CD14-positive monocyte (primary cell): ENCODE measurements around the gene NEUROD2. TPM values are rescaled to one million over a fixed set of nuclear protein-coding genes. Genes with fewer than 3 reads are reported as not detected.

Experiments
- DNase-seq, 3 donors: peaks; one replicate each; pipeline ENCODE4 v3.0.0-alpha.2; 2011 to 2022
- H2AFZ ChIP-seq: 2 replicates; pipeline ENCODE4 v1.6.0; 2012; ENCODE audit warnings: mild to moderate bottlenecking, low read depth, low read length, inconsistent platforms; ENCODE audit not compliant: insufficient read depth, poor library complexity, severe bottlenecking
- H3K27ac ChIP-seq, 2 donors: 1 replicate in 1 of 2; 2 replicates in 1 of 2; pipeline ENCODE4 v1.5.1; 2012 to 2013; ENCODE audit warnings: low read length in 2 of 2, control low read depth in 1 of 2, inconsistent platforms in 1 of 2, low read depth in 1 of 2, mild to moderate bottlenecking in 1 of 2
- H3K27me3 ChIP-seq, 2 donors: one replicate each; pipeline versions ENCODE4 v1.6.0 to v1.6.1; 2011 to 2013; ENCODE audit warnings: low read length in 2 of 2; ENCODE audit not compliant: control insufficient read depth in 2 of 2, insufficient read depth in 2 of 2
- H3K36me3 ChIP-seq, 2 donors: replicated peaks in 1 of 2; 1 replicate in 1 of 2; 2 replicates in 1 of 2; pipeline versions ENCODE4 v1.5.1 to v1.6.1; 2012 to 2013; ENCODE audit warnings: low read length in 2 of 2, control low read depth in 1 of 2, inconsistent platforms in 1 of 2, mild to moderate bottlenecking in 1 of 2; ENCODE audit not compliant: insufficient read depth in 2 of 2, control insufficient read depth in 1 of 2
- H3K4me1 ChIP-seq, 2 donors: 1 replicate in 1 of 2; 2 replicates in 1 of 2; pipeline versions ENCODE4 v1.5.1 to v1.6.1; 2012 to 2013; ENCODE audit warnings: low read length in 2 of 2, control low read depth in 1 of 2, inconsistent platforms in 1 of 2, mild to moderate bottlenecking in 1 of 2, moderate library complexity in 1 of 2; ENCODE audit not compliant: insufficient read depth in 2 of 2, control insufficient read depth in 1 of 2
- H3K4me2 ChIP-seq: replicated peaks from 2 replicates; pipeline ENCODE3; 2012; ENCODE audit warnings: low read length, moderate library complexity, mild to moderate bottlenecking; ENCODE audit not compliant: poor library complexity, severe bottlenecking; ENCODE audit errors: extremely low read depth
- H3K4me3 ChIP-seq, 3 experiments: fragments of 200-600 bp in 1 of 3; sonication (generic) in 1 of 3; replicated peaks in 1 of 3; 1 replicate in 2 of 3; 2 replicates in 1 of 3; pipeline ENCODE4 v1.5.1; 2011 to 2013; ENCODE audit warnings: low read length in 3 of 3, mild to moderate bottlenecking in 3 of 3, control low read depth in 2 of 3, low read depth in 2 of 3, inconsistent platforms in 1 of 3, moderate library complexity in 1 of 3
- H3K79me2 ChIP-seq: 2 replicates; pipeline ENCODE4 v1.6.0; 2012; ENCODE audit warnings: mild to moderate bottlenecking, control low read depth, inconsistent platforms, low read length, moderate library complexity; ENCODE audit not compliant: insufficient read depth
- H3K9ac ChIP-seq: 2 replicates; pipeline ENCODE4 v1.6.0; 2017; ENCODE audit warnings: low read length, mild to moderate bottlenecking; ENCODE audit not compliant: insufficient read depth, poor library complexity, severe bottlenecking
- H3K9me3 ChIP-seq, 2 donors: replicated peaks in 1 of 2; 1 replicate in 1 of 2; 2 replicates in 1 of 2; pipeline versions ENCODE4 v1.5.1 to v1.6.1; 2012 to 2013; ENCODE audit warnings: low read length in 2 of 2, control low read depth in 1 of 2; ENCODE audit not compliant: control insufficient read depth in 1 of 2, insufficient read depth in 1 of 2
- H4K20me1 ChIP-seq: 2 replicates; pipeline ENCODE4 v1.6.0; 2012; ENCODE audit warnings: mild to moderate bottlenecking, low read length, control low read depth, moderate library complexity; ENCODE audit not compliant: insufficient read depth
- H3K27ac Mint-ChIP-seq, 7 donors: one replicate each; pipeline ENCODE4 v1.8.0; 2020; ENCODE audit warnings: mild to moderate bottlenecking in 7 of 7, mixed read lengths in 7 of 7, moderate library complexity in 6 of 7, inconsistent platforms in 2 of 7
- H3K27me3 Mint-ChIP-seq, 3 donors: one replicate each; pipeline ENCODE4 v1.8.0; 2021 to 2022; ENCODE audit warnings: low read depth in 3 of 3, mild to moderate bottlenecking in 3 of 3, mixed read lengths in 3 of 3, moderate library complexity in 3 of 3, inconsistent platforms in 1 of 3
- H3K36me3 Mint-ChIP-seq, 2 donors: one replicate each; pipeline ENCODE4 v1.8.0; 2020; ENCODE audit warnings: mixed read lengths in 2 of 2, inconsistent platforms in 1 of 2, mild to moderate bottlenecking in 1 of 2
- H3K4me1 Mint-ChIP-seq: one replicate; pipeline ENCODE4 v1.8.0; 2020; ENCODE audit warnings: mild to moderate bottlenecking, mixed read lengths
- H3K4me3 Mint-ChIP-seq, 2 donors: one replicate each; pipeline ENCODE4 v1.8.0; 2020; ENCODE audit warnings: mild to moderate bottlenecking in 2 of 2, mixed read lengths in 2 of 2, moderate library complexity in 1 of 2
- H3K9me3 Mint-ChIP-seq, 7 donors: one replicate each; pipeline ENCODE4 v1.8.0; 2020 to 2022; ENCODE audit warnings: mixed read lengths in 7 of 7, mild to moderate bottlenecking in 6 of 7, moderate library complexity in 6 of 7, inconsistent platforms in 2 of 7
- WGBS: methylation state at CpG from one replicate; pipeline ENCODE4 v1.1.5; 2013; ENCODE audit warnings: missing lambda C conversion rate; ENCODE audit not compliant: insufficient coverage; 5-methylcytosine and 5-hydroxymethylcytosine counted together
- intact Hi-C, 2 donors: fragments of 100-400 bp; cut with micrococcal nuclease; formaldehyde crosslinking; loops; one replicate each; pipeline versions ENCODE4 v1.15.0 to v1.15.1; 2023
- polyA plus RNA-seq, 3 donors: library from polyadenylated mRNA; depleted of rRNA in 1 of 3; unstranded in 2 of 3; stranded (reverse) in 1 of 3; fragments of 300-500 nt in 2 of 3; fragments of >200 nt in 1 of 3; fragmentation: Illumina TruSeq in 2 of 3; gene quantifications; 1 replicate in 2 of 3; 2 replicates in 1 of 3; pipeline ENCODE4 v1.2.3, GENCODE V29; 2012 to 2021
- TF ChIP-seq, protein P1 (sequence below): fragments of 200-600 bp; IDR thresholded peaks from one replicate; pipeline ENCODE4 v1.8.0; 2022; ENCODE audit warnings: antibody characterized with exemption, mild to moderate bottlenecking

Gene NEUROD2
- polyA plus RNA-seq, 3 donors, result not detected

GRCh38 chr17:39579318-39580081 is 28.2 kb downstream of the NEUROD2 start:
- H3K4me3 ChIP-seq, result no peak overlapping the region
- H3K4me1 Mint-ChIP-seq, result peaks cover 1% of the 10 kb centered on the region
- H3K36me3 ChIP-seq, result no peaks in the 10 kb centered on the region
- peaks cover 0 to 4% of the 10 kb centered on the region in 2 donors for H3K36me3 Mint-ChIP-seq
- H3K27me3 Mint-ChIP-seq, result peaks cover 20 to 31% (median 21%) of the 10 kb centered on the region in 3 donors
- no peak overlapping the region for H3K27ac ChIP-seq
- no peak overlapping the region for H3K4me3 Mint-ChIP-seq
- no peaks in the 10 kb centered on the region for H3K4me1 ChIP-seq
- no peak for DNase-seq
- H3K9me3 Mint-ChIP-seq, result peaks cover 0 to 2% (median 0%) of the 10 kb centered on the region in 7 donors
- no peak overlapping the region for H3K4me2 ChIP-seq
- H3K79me2 ChIP-seq, result no peaks in the 10 kb centered on the region
- H3K9me3 ChIP-seq, result no peaks in the 10 kb centered on the region
- peaks cover 5 to 16% of the 10 kb centered on the region in 2 donors for H3K27me3 ChIP-seq
- 57% methylated on average over 2 of the region's 8 CpGs for WGBS
- H2AFZ ChIP-seq, result no peak overlapping the region
- no peaks in the 10 kb centered on the region for H4K20me1 ChIP-seq
- intact Hi-C loops, result no loop called here
- H3K27ac Mint-ChIP-seq, result no peak overlapping the region
- no peak overlapping the region for H3K9ac ChIP-seq
- TF ChIP-seq, protein P1, sequence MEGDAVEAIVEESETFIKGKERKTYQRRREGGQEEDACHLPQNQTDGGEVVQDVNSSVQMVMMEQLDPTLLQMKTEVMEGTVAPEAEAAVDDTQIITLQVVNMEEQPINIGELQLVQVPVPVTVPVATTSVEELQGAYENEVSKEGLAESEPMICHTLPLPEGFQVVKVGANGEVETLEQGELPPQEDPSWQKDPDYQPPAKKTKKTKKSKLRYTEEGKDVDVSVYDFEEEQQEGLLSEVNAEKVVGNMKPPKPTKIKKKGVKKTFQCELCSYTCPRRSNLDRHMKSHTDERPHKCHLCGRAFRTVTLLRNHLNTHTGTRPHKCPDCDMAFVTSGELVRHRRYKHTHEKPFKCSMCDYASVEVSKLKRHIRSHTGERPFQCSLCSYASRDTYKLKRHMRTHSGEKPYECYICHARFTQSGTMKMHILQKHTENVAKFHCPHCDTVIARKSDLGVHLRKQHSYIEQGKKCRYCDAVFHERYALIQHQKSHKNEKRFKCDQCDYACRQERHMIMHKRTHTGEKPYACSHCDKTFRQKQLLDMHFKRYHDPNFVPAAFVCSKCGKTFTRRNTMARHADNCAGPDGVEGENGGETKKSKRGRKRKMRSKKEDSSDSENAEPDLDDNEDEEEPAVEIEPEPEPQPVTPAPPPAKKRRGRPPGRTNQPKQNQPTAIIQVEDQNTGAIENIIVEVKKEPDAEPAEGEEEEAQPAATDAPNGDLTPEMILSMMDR, result no peak

DNA sequence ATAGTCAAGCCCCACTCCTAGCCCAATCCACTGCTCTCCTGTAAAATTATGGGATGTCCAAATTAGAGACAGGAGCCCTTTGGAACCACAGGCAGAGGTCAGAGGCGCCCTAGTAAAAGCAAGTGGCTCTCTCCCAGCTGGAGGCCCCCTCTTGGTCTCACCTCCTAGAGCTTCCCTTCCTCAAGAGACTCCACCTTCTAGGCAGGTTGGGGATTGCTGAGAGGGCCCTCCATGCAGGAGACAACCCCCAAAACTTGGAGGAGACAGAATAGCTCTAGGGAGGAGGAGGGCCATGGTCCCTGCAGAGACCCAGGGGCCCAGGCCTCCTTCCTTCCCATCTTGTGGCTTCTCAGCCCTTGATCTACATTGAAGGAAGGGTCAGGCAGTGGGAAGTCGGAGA is 29.4 kb downstream of the NEUROD2 start:
- Mint-ChIP-seq H3K9me3 (peaks cover 0 to 2% (median 0%) of the 10 kb centered on the region in 7 donors), H3K4me3 (no peak overlapping the region)
- 88% methylated on average over 1 of the region's 2 CpGs for WGBS

More for the DNA sequence above, 29.4 kb downstream of the NEUROD2 start:
- no peaks in the 10 kb centered on the region for H3K9me3 ChIP-seq
- Mint-ChIP-seq H3K27ac (no peak overlapping the region), H3K36me3 (peaks cover 0 to 4% of the 10 kb centered on the region in 2 donors), H3K27me3 (peaks cover 22 to 37% (median 30%) of the 10 kb centered on the region in 3 donors), H3K4me1 (peaks cover 6% of the 10 kb centered on the region)
- peaks cover 6 to 8% of the 10 kb centered on the region in 2 donors for H3K4me1 ChIP-seq
- no peak overlapping the region for H2AFZ ChIP-seq
- TF ChIP-seq, protein P1, result no peak
- H3K27me3 ChIP-seq, result peaks cover 5 to 20% of the 10 kb centered on the region in 2 donors
- H4K20me1 ChIP-seq, result no peaks in the 10 kb centered on the region
- H3K4me2 ChIP-seq, result no peak overlapping the region
- no peak for DNase-seq
- H3K79me2 ChIP-seq, result no peaks in the 10 kb centered on the region
- H3K4me3 ChIP-seq, result no peak overlapping the region
- H3K27ac ChIP-seq, result no peak overlapping the region
- H3K9ac ChIP-seq, result no peak overlapping the region
- intact Hi-C loops, result no loop called here
- no peaks in the 10 kb centered on the region for H3K36me3 ChIP-seq
